Measurements from ENCODE around the gene STRIT1. TPM values are rescaled to one million over a fixed set of nuclear protein-coding genes. Genes with fewer than 3 reads are reported as not detected.

The STRIT1 gene
- total RNA-seq, 3 donors from 2014 or later (not counting 1 experiment from before 2014, with no cell fraction given), result not detected

- no peak for ATAC-seq
- no peaks in the 10 kb centered on the region for H3K27me3 ChIP-seq (ENCODE audit: control insufficient read depth, insufficient read depth, low read length)
Observed at GRCh38 chr3:155242342-155242741, 51.1 kb downstream of the STRIT1 start.

GRCh38 chr3:155241579-155241978 lies 51.9 kb downstream of the STRIT1 start:
- no peaks in the 10 kb centered on the region for H3K4me1 Mint-ChIP-seq
- H3K9me3 ChIP-seq (ENCODE audit: control insufficient read depth, insufficient read depth, low read length), result no peaks in the 10 kb centered on the region
- H3K9me3 Mint-ChIP-seq, result peaks cover 0 to 8% of the 10 kb centered on the region in 2 donors
- no peaks in the 10 kb centered on the region for H3K4me1 ChIP-seq (ENCODE audit: control insufficient read depth, insufficient read depth, low read length)
- H3K4me3 Mint-ChIP-seq, result no peak overlapping the region
- no peak overlapping the region for H3K27ac Mint-ChIP-seq
- no peak for TF ChIP-seq CTCF (IDR thresholded peaks at IDR 0.05)
- DNase-seq, result no peak
- no peaks in the 10 kb centered on the region for H3K27me3 ChIP-seq (ENCODE audit: control insufficient read depth, insufficient read depth, low read length)
- no peaks in the 10 kb centered on the region for H3K36me3 Mint-ChIP-seq
- WGBS (ENCODE audit: insufficient coverage), result 86% methylated on average over 4 of the region's 4 CpGs
- H3K27ac ChIP-seq (ENCODE audit: low read length), result no peak overlapping the region
- H3K4me3 ChIP-seq (ENCODE audit: low read length), result no peak overlapping the region
- intact Hi-C loops (cut with micrococcal nuclease), result no loop called here
- H3K36me3 ChIP-seq (ENCODE audit: control insufficient read depth, insufficient read depth, low read length), result no peaks in the 10 kb centered on the region
- no peak for ATAC-seq
- no peaks in the 10 kb centered on the region for H3K27me3 Mint-ChIP-seq (ENCODE audit: low read depth in 2 of 2)

More at GRCh38 chr3:155242342-155242741, 51.1 kb downstream of the STRIT1 start:
- H3K27ac ChIP-seq (ENCODE audit: low read length), result no peak overlapping the region
- Mint-ChIP-seq H3K4me1 (no peaks in the 10 kb centered on the region), H3K27ac (no peak overlapping the region), H3K4me3 (no peak overlapping the region), H3K9me3 (peaks cover 0 to 8% of the 10 kb centered on the region in 2 donors), H3K36me3 (no peaks in the 10 kb centered on the region), H3K27me3 (ENCODE audit: low read depth in 2 of 2) (no peaks in the 10 kb centered on the region)
- TF ChIP-seq CTCF (IDR thresholded peaks at IDR 0.05), result no peak
- DNase-seq, result no peak
- no peaks in the 10 kb centered on the region for H3K9me3 ChIP-seq (ENCODE audit: control insufficient read depth, insufficient read depth, low read length)
- intact Hi-C loops (cut with micrococcal nuclease), result no loop called here
- no peak overlapping the region for H3K4me3 ChIP-seq (ENCODE audit: low read length)
- H3K36me3 ChIP-seq (ENCODE audit: control insufficient read depth, insufficient read depth, low read length), result no peaks in the 10 kb centered on the region
- H3K4me1 ChIP-seq (ENCODE audit: control insufficient read depth, insufficient read depth, low read length), result no peaks in the 10 kb centered on the region

Other genes with a start within 250 kb of the STRIT1 start
- gene MME, start 213.4 kb downstream of the STRIT1 start, total RNA-seq, result 1 to 10 TPM in 1 of 3 donors, under 1 TPM in 1, not detected in 1; 0.16 to 6.1 TPM